Chondrocyte (in vitro differentiated cells): ENCODE data around the gene DISP2. TPM values are rescaled to one million over a fixed set of nuclear protein-coding genes. Genes with fewer than 3 reads are reported as not detected.
A peak's percentile ranks its signal among the peaks of the same experiment; 100 is the strongest.

Experiments
- DNase-seq: peaks from one replicate; pipeline ENCODE4 v3.0.0; 2021; ENCODE audit warnings: mixed read lengths, low spot score
- H3K27ac Mint-ChIP-seq: one replicate; pipeline ENCODE4 v1.8.0; 2021; ENCODE audit warnings: mild to moderate bottlenecking, moderate library complexity, mixed read lengths; ENCODE audit not compliant: unreplicated experiment
- H3K27me3 Mint-ChIP-seq: 2 replicates; pipeline ENCODE4 v1.8.0; 2021; ENCODE audit warnings: low read depth, mixed read lengths
- H3K36me3 Mint-ChIP-seq: 2 replicates; pipeline ENCODE4 v1.8.0; 2021; ENCODE audit warnings: low read depth, mixed read lengths
- H3K4me1 Mint-ChIP-seq: 2 replicates; pipeline ENCODE4 v1.8.0; 2021; ENCODE audit warnings: low read depth, mild to moderate bottlenecking, mixed read lengths
- H3K4me3 Mint-ChIP-seq: one replicate; pipeline ENCODE4 v1.8.0; 2021; ENCODE audit warnings: mild to moderate bottlenecking, moderate library complexity, mixed read lengths; ENCODE audit not compliant: unreplicated experiment
- H3K9me3 Mint-ChIP-seq: 2 replicates; pipeline ENCODE4 v1.8.0; 2021; ENCODE audit warnings: low read depth, mixed read lengths
- total RNA-seq: library from RNA; stranded (reverse); gene quantifications from 3 replicates; pipeline ENCODE4 v1.2.1, GENCODE V29; 2021
- TF ChIP-seq, protein P1 (sequence below): fragments of 200-600 bp; sonication (generic); IDR thresholded peaks from 2 replicates; pipeline ENCODE4 v1.5.0; 2021; ENCODE audit warnings: antibody characterized with exemption, mild to moderate bottlenecking, moderate library complexity

DISP2 gene
- total RNA-seq, 1 donor from 2014 or later = 1.4 TPM

DNA sequence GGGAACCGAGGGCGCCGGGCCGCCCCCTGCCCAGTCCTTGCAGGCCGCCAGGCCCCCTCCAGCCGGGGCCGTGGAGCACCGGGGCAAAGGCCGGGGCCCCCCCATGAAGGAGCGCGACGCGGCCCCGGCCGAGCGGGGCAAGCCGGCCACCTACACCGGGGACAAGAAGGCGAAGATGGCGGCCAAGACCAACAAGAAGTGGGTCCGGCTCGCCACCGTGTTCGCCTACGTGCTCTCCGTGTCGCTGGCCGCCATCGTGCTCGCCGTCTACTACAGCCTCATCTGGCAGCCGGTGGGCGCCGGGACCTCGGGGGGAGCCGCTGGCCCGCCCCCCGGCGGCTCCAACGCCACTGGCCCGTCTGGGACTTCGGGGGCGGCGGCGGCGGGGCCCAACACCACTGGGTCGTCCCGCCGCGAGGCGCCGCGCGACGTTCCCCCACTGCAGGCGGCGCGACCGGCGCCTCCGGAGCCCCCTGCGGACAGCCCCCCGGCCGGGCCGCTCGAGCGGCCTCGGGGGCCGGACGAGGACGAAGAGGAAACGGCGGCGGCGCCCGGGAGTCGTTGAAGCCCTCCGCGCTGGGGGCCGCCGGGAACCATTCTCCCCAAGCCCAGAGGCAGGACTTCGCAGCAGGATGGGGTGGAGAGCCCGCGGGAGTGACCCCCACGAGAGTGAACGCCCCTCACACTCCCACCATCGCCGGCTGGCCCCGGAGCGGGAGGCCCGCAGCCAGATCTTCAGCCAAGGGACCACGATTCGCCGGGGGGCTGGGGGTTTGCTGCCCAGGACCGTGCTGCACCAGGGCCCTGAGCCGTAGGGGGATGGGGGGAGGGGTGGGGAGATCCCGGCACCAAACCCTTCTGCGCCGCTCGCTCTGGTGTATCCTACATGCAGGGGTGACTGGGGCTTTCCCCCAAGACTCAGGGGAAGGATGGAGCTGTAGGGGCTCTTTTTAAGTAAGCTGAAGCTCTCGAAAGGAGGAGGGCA lies 33.8 kb upstream of the DISP2 start:
- Mint-ChIP-seq H3K9me3 (no peaks in the 10 kb centered on the region), H3K4me1 (peaks cover 67% of the 10 kb centered on the region), H3K27ac (peak overlapping the region; percentile 67), H3K27me3 (no peaks in the 10 kb centered on the region), H3K36me3 (peaks cover 8% of the 10 kb centered on the region), H3K4me3 (peak overlapping the region; percentile 84)
- peak; percentile 77 for DNase-seq
- TF ChIP-seq, protein P1, sequence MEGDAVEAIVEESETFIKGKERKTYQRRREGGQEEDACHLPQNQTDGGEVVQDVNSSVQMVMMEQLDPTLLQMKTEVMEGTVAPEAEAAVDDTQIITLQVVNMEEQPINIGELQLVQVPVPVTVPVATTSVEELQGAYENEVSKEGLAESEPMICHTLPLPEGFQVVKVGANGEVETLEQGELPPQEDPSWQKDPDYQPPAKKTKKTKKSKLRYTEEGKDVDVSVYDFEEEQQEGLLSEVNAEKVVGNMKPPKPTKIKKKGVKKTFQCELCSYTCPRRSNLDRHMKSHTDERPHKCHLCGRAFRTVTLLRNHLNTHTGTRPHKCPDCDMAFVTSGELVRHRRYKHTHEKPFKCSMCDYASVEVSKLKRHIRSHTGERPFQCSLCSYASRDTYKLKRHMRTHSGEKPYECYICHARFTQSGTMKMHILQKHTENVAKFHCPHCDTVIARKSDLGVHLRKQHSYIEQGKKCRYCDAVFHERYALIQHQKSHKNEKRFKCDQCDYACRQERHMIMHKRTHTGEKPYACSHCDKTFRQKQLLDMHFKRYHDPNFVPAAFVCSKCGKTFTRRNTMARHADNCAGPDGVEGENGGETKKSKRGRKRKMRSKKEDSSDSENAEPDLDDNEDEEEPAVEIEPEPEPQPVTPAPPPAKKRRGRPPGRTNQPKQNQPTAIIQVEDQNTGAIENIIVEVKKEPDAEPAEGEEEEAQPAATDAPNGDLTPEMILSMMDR = peak; percentile 17

DNA sequence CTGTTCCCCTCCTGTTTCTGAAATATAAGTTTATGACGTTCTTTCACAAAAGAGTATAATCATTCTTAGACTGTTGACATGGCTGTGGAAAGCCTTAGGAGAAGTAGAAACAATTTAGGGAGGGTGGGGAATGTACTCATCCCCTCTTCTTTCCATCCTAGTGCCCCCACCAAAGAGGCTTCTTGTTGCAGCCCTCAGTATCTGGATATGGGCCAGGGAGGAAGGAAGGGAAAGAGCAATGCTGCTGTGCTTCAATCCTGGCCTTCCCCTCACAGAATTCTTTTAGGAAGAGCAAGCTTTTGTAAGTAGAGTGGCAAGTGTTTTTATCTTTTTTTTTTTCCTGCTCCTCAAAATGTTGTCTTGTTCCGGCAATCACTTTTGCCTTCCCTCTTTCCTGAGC lies 32.8 kb upstream of the DISP2 start:
- peak overlapping the region; percentile 87 for H3K27ac Mint-ChIP-seq
- no peaks in the 10 kb centered on the region for H3K27me3 Mint-ChIP-seq
- peak overlapping the region; percentile 84 for H3K4me3 Mint-ChIP-seq
- peaks cover 8% of the 10 kb centered on the region for H3K36me3 Mint-ChIP-seq
- H3K4me1 Mint-ChIP-seq = peaks cover 76% of the 10 kb centered on the region
- DNase-seq = no peak
- H3K9me3 Mint-ChIP-seq = no peaks in the 10 kb centered on the region
- TF ChIP-seq, protein P1 = no peak

DNA sequence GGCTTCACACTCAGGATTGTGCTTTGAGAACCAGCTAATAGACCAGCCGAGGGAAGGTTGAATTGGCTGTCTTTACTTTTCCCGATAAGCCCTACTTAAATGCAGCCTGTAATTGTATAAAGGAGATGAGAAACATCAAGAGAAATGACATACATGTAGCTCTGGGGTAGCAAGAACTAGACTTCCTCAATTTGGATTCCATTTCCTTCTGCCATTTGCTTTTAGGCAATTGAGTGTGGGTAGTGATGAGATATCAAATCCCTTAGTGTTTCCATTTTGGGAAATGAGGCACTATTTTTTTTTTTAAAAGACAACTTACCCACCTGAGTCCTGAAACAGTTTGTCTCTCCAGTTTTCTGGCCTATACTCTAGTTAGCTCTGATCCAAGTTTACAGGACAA lies 32.3 kb upstream of the DISP2 start:
- peaks cover 82% of the 10 kb centered on the region for H3K4me1 Mint-ChIP-seq
- H3K27me3 Mint-ChIP-seq = no peaks in the 10 kb centered on the region
- TF ChIP-seq, protein P1 = no peak
- peak overlapping the region; percentile 84 for H3K4me3 Mint-ChIP-seq
- H3K9me3 Mint-ChIP-seq = no peaks in the 10 kb centered on the region
- H3K36me3 Mint-ChIP-seq = peaks cover 9% of the 10 kb centered on the region
- H3K27ac Mint-ChIP-seq = peak overlapping the region; percentile 87
- no peak for DNase-seq

DNA sequence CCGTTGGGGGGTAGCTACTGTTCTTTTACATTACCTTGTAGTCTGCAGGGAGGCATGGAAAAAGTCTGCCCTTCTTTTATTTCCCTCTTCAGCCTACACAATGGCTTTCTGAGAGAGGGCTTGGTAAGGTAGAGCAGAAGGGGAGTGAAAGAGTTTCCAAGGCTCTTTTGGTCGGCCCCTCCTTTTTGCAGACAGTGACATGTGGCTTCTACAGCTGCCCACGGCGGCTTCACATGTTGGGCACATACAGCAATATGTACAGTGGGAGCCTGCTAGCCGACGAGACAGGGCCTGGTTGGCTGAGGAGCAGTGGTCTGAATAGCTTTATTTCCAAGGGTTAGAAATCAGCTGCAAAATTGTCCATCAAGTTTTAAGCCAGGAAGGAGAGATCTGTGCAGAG lies 30.6 kb upstream of the DISP2 start:
- Mint-ChIP-seq H3K4me1 (peaks cover 78% of the 10 kb centered on the region), H3K9me3 (no peaks in the 10 kb centered on the region), H3K27ac (peak overlapping the region; percentile 91), H3K27me3 (no peaks in the 10 kb centered on the region), H3K4me3 (peak overlapping the region; percentile 84), H3K36me3 (peaks cover 10% of the 10 kb centered on the region)
- no peak for DNase-seq
- TF ChIP-seq, protein P1 = no peak

DNA sequence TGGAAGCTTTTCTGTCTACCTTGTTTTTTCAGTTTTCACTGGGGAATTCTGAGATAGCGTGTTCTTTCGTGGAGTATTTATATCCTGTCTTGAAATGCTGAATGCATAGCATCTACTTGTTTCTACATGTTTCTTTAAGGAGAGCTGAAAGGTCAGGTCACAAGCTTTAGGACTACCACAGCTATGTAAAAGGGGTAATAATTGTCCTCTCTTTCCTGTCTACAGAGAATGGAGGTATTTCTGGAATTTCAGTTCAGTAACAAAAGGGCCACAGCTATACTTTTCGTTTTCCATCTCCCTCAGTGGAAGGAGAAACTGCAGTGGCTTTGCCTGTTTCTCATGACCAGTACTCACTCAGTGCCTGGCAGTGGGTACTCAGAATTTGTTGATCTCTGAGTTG lies 29.8 kb upstream of the DISP2 start:
- TF ChIP-seq, protein P1 = no peak
- no peak for DNase-seq
- no peaks in the 10 kb centered on the region for H3K9me3 Mint-ChIP-seq
- H3K27me3 Mint-ChIP-seq = no peaks in the 10 kb centered on the region
- H3K36me3 Mint-ChIP-seq = peaks cover 10% of the 10 kb centered on the region
- peak overlapping the region; percentile 84 for H3K4me3 Mint-ChIP-seq
- H3K27ac Mint-ChIP-seq = peak overlapping the region; percentile 91
- H3K4me1 Mint-ChIP-seq = peaks cover 79% of the 10 kb centered on the region
